NCI-H748 (cell line): Measurements from ENCODE around the gene LMTK3.
"Not testable (repeated sequence)": the region's sequence is repeated elsewhere in the genome, so short reads cannot be mapped to it uniquely, and the experiment has no call there.

Experiments
- DNase-seq: peaks from one replicate; lab custom pipeline; 2025; ENCODE audit not compliant: unreplicated experiment; lab: John Stamatoyannopoulos, UW

Gene LMTK3

GRCh38 chr19:48541813-48542212, 30.2 kb upstream of the LMTK3 start:
- DNase-seq, result no peak

DNA sequence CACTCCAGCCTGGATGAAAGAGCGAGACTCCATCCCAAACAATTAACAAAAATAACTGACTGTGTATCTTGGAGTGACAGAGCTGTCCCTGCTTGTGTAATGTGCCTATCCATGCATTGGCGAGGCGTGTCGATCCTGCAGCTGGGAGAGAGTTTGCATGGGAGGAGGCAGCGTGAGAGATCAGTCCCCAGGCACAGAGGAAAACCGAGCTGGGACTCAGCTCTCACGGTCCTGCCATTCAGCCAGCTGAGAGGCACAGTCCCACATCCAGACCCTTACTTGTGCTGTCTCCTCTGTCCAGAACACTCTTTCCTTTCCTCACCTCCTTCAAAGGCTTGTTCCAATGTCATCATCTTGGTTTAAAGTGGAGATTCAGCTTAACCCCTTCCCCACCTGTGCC, 28.5 kb upstream of the LMTK3 start:
- DNase-seq, result peak; percentile 80

- peak; percentile 100 for DNase-seq
Observed at GRCh38 chr19:48539503-48540096, 28.0 kb upstream of the LMTK3 start.

DNA sequence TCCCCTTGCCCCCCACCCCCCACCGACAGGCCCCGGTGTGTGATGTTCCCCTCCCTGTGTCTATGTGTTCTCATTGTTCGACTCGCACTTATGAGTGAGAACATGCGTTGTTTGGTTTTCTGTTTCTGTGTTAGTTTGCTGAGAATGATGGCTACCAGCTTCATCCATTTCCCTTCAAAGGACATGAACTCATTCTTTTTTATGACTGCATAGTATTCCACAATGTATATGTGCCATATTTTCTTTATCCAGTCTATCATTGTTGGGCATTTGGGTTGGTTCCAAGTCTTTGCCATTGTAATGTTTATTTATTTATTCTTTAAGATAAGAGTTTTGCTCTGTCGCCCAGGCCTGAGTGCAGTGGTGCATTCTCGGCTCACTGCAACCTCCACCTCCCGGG, 26.4 kb upstream of the LMTK3 start:
- DNase-seq, result not testable (repeated sequence)

DNA sequence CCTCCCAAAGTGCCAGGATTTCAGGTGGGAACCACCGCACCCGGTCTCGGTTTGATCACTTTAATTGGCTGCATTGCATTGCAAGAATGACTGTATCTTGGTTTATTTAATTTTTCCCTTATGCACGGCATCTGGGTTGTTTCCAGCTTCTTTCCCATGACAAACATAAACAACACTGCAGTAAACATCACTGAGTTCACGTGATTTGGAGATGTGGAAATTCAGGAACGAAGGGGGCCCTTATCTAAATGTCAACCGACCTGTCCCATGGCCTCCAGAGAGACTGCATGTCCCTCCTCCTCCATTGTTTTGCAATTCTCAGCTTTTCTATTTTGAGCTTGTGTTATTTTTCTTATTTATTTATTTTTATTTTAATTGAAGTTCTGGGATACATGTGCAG, 25.9 kb upstream of the LMTK3 start:
- DNase-seq, result no peak

- DNase-seq, result no peak
Observed at GRCh38 chr19:48533770-48534169, 22.1 kb upstream of the LMTK3 start.

- DNase-seq, result no peak
Observed at GRCh38 chr19:48530770-48531169, 19.1 kb upstream of the LMTK3 start.

DNA sequence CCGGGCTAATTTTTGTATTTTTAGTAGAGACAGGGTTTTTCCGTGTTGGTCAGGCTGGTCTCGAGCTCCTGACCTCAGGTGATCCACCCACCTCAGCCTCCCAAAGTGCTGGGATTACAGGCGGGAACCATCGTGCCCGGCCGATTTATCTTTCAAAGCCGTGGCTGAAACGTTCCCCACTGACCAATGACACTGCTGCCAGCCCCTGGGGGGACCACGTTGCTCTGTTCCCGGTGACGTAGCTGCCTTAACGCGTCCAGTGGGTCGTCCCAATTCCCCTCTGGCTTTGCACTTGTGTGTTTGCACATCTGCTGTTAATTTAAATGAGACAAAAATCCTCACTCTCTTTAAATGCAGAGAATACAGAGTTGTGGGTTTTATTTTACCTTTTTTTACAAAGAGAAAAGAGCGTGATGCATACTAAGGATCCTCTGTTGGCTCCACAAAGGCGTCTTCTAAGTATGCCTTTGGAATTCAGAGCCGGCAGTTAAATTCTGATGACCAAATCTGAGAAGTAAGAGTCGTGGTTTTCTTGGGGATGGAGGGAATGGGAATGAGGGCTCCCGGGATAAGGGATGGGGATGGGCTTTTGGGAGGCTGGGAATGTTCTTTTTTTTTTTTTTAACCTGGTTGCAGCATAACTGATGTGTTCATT, 18.6 kb upstream of the LMTK3 start:
- DNase-seq, result no peak

- no peak for DNase-seq
Observed at GRCh38 chr19:48529156-48529555, 17.5 kb upstream of the LMTK3 start.

DNA sequence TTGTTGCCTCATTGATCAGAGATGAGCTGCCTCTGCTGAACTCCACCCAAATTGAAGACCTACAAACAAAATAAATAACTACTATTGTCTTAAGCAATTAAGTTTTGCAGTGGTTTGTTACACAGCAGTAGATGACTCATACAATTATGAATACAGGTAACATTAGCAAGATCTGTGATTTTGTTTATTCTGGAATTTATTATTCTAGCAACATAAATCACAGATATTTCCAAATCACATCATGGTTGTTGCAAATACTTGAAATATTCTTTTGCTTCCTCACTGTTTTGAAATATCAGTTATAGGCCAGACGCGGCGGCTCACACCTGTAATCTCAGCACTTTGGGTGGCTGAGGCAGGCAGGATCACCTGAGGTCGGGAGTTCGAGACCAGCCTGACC, 13.1 kb upstream of the LMTK3 start:
- DNase-seq, result no peak

DNA sequence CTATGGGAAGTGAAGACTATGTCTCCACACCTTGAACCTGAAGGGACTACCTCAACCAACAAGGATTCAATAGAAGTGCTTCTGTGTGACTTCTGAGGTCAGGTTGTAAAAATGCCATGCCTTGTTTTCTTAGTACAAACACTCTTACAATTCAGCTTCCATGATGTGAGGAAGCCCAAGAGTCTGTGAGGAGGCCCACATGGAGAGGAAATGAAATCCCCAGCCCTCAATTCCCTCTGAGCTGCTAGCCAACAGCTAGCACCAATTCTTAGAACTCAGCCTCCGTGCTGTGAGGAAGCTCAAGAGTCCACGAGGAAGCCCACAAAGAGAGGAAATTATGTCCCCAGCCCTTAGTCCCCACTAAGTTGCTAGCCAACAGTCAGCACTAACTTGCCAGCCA, 12.6 kb upstream of the LMTK3 start:
- DNase-seq, result no peak

DNA sequence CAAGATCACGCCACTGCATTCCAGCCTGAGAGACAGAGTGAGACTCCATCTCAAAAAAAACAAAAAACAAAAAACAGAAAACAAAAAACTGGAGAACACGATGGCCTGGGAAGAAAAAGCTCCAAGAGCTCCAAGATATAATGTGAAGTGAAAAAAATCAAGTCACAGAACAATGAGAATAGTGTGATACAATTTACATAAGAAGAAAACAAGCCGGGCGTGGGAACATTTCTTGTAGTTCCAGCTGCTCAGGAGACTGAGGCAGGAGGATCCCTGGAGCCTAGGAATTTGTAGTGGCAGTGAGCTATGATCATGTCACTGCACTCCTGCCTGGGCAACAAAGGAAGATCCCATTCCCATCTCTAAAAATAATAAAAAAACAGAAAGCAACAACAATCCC, 8.5 kb upstream of the LMTK3 start:
- DNase-seq, result no peak

GRCh38 chr19:48519426-48519825, 7.8 kb upstream of the LMTK3 start:
- DNase-seq, result not testable (repeated sequence)

DNA sequence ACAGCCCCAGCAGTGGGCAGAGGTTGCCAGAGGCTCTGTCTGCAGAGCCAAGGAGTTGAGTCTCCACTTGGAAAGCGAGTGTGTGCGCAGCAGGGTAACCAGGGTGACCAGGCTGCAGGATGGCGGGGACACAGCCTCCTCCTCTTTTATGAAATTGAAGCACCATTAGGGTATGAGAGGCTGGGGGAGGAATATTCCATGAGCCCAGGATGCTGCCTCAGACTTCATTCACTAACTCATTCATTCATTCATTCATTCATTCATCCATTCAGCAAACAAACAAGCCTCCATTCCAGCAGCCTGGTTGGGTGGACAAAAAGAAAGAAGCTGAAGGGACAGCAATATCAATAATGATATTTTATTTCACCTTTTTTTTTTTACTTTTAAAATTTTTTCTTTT, 6.6 kb upstream of the LMTK3 start:
- no peak for DNase-seq

- DNase-seq, result no peak
Observed at GRCh38 chr19:48516536-48516935, 4.9 kb upstream of the LMTK3 start.

- no peak for DNase-seq
Observed at GRCh38 chr19:48514123-48514458, 2.5 kb upstream of the LMTK3 start.

- DNase-seq, result peak; percentile 89
Observed at GRCh38 chr19:48513289-48514122, 1.9 kb upstream of the LMTK3 start.

- DNase-seq, result no peak
Observed at GRCh38 chr19:48512504-48513288, 1.1 kb upstream of the LMTK3 start.

DNA sequence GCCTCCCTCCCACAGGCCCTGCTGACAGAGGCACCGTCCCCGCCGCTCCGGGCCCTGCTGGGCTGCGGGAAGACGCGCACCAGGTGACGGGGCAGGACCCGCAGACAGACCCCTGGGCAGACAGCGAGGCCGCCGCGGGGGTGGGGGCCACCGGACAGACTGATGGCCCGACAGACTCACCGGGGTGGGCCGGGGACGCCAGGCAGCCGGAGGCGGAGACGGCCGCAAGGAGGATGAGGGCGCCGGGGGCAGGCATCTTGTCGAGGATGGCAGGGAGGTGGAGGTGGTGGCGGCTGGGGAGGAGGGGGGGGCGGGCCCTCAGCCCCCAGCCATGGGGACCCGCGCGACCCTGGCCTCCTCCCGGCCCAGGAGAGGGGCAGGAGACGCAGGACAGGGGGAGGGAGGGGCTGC, 309 bp downstream of the LMTK3 start:
- DNase-seq, result no peak

DNA sequence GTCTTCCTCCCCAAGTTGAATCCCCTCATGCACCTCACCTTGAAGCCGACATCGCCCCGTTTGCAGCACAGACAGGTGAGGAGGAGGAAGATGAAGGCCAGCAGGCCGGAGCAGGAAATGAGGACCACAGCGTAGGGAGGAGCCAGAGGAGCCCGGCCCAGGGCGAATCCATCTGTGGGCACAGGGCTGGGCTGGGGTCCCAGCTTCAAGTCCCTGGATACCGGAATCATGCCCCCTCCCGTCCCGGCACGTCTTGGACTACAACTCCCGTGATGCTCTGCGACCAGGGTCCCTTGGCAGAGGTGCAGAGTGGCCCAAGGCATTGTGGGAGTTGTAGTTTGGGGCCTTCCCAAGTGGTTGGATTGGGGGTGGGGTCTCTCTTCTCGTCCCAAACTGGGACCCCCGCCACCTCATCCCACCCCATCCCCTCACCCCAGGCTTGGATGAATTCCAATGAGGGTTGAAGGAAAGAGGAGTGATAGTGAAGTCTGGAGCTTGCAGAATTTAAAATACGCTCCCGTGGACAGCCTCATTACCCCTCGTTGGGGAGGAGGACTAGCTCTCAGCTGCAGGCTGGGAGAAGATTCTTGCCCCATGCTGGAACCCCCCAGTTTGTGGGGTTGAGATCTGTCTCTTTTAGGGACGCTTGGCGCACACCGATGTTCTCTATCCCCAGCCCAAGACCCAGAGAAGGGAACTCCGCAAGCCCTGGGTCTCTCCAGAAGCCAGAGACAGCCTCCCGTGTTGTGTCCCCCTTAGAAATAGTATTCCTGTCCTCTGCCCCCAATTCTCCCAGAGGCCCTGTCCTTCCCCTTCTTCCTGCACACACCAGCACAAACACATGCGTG, 990 bp downstream of the LMTK3 start:
- peak; percentile 65 for DNase-seq
